Endothelial cell (in vitro differentiated cells): Measurements from ENCODE around the gene THOC6. TPM values are rescaled to one million over a fixed set of nuclear protein-coding genes. Genes with fewer than 3 reads are reported as not detected.

Source experiments
- DNase-seq: peaks from one replicate; pipeline ENCODE4 v3.0.0; 2021; ENCODE audit warnings: low spot score
- H3K27ac Mint-ChIP-seq: one replicate; pipeline ENCODE4 v1.8.0; 2021; ENCODE audit warnings: mixed read lengths, inconsistent platforms; ENCODE audit not compliant: unreplicated experiment
- H3K27me3 Mint-ChIP-seq: one replicate; pipeline ENCODE4 v1.8.0; 2021; ENCODE audit warnings: mild to moderate bottlenecking, moderate library complexity, mixed read lengths, inconsistent platforms; ENCODE audit not compliant: unreplicated experiment
- H3K36me3 Mint-ChIP-seq: one replicate; pipeline ENCODE4 v1.8.0; 2021; ENCODE audit warnings: mild to moderate bottlenecking, low read depth, mixed read lengths, inconsistent platforms; ENCODE audit not compliant: unreplicated experiment
- H3K4me1 Mint-ChIP-seq: one replicate; pipeline ENCODE4 v1.8.0; 2021; ENCODE audit warnings: mild to moderate bottlenecking, mixed read lengths, inconsistent platforms; ENCODE audit not compliant: unreplicated experiment
- H3K4me3 Mint-ChIP-seq: one replicate; pipeline ENCODE4 v1.8.0; 2021; ENCODE audit warnings: mild to moderate bottlenecking, mixed read lengths, inconsistent platforms; ENCODE audit not compliant: unreplicated experiment
- H3K9me3 Mint-ChIP-seq: one replicate; pipeline ENCODE4 v1.8.0; 2021; ENCODE audit warnings: mixed read lengths, inconsistent platforms; ENCODE audit not compliant: unreplicated experiment
- total RNA-seq: library from RNA; stranded (reverse); fragmentation: NEBNext Ultra II Directional; extraction: Animal tissue kit (Norgen Biotek cat#: 25700); gene quantifications from one replicate; pipeline ENCODE4 v1.2.1, GENCODE V29; 2021; ENCODE audit not compliant: unreplicated experiment
- TF ChIP-seq, protein P1 (sequence below): fragments of 200-600 bp; sonication (generic); IDR thresholded peaks from one replicate; pipeline ENCODE4 v1.5.0; 2021; ENCODE audit warnings: antibody characterized with exemption; ENCODE audit not compliant: unreplicated experiment

THOC6 gene
- total RNA-seq, 1 donor from 2014 or later = 22.9 TPM

DNA sequence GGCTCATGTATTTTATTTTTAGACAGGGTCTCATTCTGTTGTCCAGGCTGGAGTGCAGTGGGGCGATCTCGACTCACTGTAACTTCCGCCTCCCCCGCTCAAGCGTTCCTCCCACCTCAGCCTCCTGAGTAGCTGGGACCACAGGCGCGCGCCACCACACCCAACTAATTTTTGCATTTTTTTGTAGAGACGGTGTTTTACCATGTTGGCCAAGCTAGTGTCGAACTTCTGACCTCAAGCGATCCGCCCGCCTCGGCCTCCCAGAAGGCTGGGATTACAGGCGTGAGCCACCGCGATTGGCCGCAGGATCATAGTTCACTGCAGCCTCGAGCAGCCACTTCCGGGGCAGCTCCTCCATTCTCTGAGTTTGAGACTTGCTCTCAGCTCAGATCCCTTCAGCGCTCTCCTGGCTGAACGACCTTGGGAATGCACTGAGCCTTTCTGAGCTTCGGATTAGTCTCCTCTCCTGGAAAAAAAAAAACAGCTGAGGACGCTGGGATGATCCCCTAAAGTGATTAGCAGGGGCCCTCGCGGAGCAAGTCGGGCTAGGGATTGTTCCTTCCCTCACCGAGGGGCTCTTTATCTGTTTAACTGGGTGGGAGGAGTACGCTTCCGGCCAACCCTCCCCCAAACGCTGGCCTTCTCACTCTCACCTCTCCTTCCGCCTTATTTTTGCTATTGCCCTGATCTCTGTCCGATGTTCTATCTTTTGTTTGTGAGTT lies 42.5 kb upstream of the THOC6 start:
- no peaks in the 10 kb centered on the region for H3K36me3 Mint-ChIP-seq

DNA sequence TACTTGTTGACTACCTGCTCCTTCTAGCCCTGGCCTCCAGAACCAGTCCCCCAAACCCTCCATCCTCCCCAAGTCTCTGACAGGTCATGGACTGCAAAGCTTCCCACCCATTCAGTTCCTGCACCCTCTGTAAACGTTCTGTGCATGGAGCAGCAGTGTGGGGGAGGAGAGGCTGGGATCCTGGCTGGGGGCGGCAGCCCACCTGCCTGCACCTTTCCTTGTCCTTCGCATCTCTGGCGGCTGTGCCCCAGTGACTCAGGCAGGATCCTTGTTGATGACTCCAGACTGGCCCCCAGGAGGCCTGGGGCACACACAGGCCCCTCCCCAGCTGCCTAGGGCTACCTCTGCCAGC lies 42.0 kb upstream of the THOC6 start:
- Mint-ChIP-seq H3K4me3 (peak overlapping the region; percentile 51), H3K27ac (peak overlapping the region; percentile 25), H3K4me1 (peaks cover 13% of the 10 kb centered on the region), H3K27me3 (peaks cover 7% of the 10 kb centered on the region), H3K36me3 (no peaks in the 10 kb centered on the region), H3K9me3 (no peaks in the 10 kb centered on the region)
- TF ChIP-seq, protein P1, sequence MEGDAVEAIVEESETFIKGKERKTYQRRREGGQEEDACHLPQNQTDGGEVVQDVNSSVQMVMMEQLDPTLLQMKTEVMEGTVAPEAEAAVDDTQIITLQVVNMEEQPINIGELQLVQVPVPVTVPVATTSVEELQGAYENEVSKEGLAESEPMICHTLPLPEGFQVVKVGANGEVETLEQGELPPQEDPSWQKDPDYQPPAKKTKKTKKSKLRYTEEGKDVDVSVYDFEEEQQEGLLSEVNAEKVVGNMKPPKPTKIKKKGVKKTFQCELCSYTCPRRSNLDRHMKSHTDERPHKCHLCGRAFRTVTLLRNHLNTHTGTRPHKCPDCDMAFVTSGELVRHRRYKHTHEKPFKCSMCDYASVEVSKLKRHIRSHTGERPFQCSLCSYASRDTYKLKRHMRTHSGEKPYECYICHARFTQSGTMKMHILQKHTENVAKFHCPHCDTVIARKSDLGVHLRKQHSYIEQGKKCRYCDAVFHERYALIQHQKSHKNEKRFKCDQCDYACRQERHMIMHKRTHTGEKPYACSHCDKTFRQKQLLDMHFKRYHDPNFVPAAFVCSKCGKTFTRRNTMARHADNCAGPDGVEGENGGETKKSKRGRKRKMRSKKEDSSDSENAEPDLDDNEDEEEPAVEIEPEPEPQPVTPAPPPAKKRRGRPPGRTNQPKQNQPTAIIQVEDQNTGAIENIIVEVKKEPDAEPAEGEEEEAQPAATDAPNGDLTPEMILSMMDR = no peak
- no peak for DNase-seq

More for the DNA sequence above, 42.5 kb upstream of the THOC6 start:
- DNase-seq = no peak
- Mint-ChIP-seq H3K9me3 (no peaks in the 10 kb centered on the region), H3K4me1 (peaks cover 13% of the 10 kb centered on the region), H3K27me3 (peaks cover 7% of the 10 kb centered on the region), H3K4me3 (peak overlapping the region; percentile 51), H3K27ac (peak overlapping the region; percentile 25)
- TF ChIP-seq, protein P1 = no peak

DNA sequence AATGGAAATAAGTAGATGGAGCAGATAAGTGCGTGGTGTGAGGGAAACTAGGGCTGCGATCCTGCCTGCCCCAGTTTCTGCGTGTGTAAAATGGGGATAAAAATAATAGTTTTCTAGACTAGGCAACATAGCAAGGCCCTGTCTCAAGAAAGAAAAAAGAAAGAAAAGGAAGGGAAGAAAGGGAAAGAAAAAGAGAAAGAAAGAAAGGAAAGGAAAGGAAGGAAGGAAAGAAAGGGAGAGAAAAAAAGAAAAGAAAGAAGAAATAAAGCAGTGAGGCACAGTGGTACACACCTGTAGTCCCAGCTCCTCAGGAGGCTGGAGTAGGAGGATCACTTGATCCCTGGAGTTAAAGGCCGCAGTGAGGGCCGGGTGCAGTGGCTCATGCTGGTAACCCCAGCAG lies 41.4 kb upstream of the THOC6 start:
- H3K27me3 Mint-ChIP-seq = peaks cover 7% of the 10 kb centered on the region
- DNase-seq = no peak
- H3K36me3 Mint-ChIP-seq = no peaks in the 10 kb centered on the region
- TF ChIP-seq, protein P1 = no peak
- peaks cover 13% of the 10 kb centered on the region for H3K4me1 Mint-ChIP-seq
- H3K4me3 Mint-ChIP-seq = no peak overlapping the region
- no peaks in the 10 kb centered on the region for H3K9me3 Mint-ChIP-seq
- no peak overlapping the region for H3K27ac Mint-ChIP-seq

DNA sequence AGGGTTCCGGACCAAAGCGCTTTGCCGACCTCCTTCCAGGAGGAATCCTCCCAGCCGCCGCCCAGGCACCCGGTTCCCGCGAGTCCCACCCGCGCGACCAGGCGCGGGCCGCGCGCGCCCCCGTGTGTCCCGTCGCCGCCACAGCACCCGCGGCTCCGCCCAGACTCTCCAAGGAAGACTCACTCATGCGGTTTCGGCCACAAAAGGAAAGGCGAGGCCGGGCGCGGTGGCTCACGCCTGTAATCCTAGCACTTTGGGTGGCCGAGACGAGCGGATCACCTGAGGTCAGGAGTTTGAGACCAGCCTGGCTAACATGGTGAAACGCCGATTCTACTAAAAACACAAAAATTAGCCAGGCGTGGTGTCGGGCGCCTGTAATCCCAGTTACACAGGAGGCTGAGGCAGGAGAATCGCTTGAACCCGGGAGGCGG lies 40.1 kb upstream of the THOC6 start:
- H3K4me3 Mint-ChIP-seq = no peak overlapping the region
- no peaks in the 10 kb centered on the region for H3K9me3 Mint-ChIP-seq
- peak; percentile 95 for DNase-seq
- peaks cover 7% of the 10 kb centered on the region for H3K27me3 Mint-ChIP-seq
- peaks cover 13% of the 10 kb centered on the region for H3K4me1 Mint-ChIP-seq
- no peaks in the 10 kb centered on the region for H3K36me3 Mint-ChIP-seq
- no peak overlapping the region for H3K27ac Mint-ChIP-seq
- TF ChIP-seq, protein P1 = peak; percentile 85

DNA sequence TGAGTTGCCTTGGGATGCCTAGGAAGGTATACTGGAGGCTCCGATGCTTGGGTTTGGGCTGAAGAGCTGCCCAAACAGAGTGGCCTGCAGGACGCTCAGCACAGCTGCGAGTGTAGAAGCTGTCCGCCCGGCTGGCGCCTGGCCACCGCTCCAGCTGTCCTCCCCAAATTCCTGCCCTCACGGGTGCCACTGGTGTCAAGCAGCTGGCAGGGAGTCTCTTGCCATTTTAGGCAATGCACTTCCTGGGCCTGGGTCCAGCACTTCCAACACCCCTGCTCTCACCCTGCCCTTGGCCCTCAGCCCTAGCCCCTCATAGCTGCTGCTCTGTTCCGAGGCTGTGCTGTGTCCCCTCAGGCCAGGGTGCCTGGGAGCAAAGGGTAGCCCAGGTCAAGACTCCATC lies 38.4 kb upstream of the THOC6 start:
- H3K4me1 Mint-ChIP-seq = peaks cover 13% of the 10 kb centered on the region
- H3K4me3 Mint-ChIP-seq = no peak overlapping the region
- no peak overlapping the region for H3K27ac Mint-ChIP-seq
- no peak for DNase-seq
- no peaks in the 10 kb centered on the region for H3K9me3 Mint-ChIP-seq
- H3K27me3 Mint-ChIP-seq = peaks cover 7% of the 10 kb centered on the region
- TF ChIP-seq, protein P1 = no peak
- no peaks in the 10 kb centered on the region for H3K36me3 Mint-ChIP-seq
